Endothelial cell of umbilical vein (primary cell): ENCODE data around the gene ADI1.

Experiments
- EZH2 ChIP-seq: IDR thresholded peaks from 2 replicates; pipeline ENCODE4 v1.6.1; 2012; ENCODE audit warnings: borderline replicate concordance, low read depth, mild to moderate bottlenecking, moderate library complexity, low read length, inconsistent platforms; ENCODE audit not compliant: severe bottlenecking
- FOS ChIP-seq: IDR thresholded peaks from 2 replicates; pipeline ENCODE4 v1.6.1; 2011; ENCODE audit warnings: mild to moderate bottlenecking, low read length, moderate library complexity, borderline replicate concordance; ENCODE audit not compliant: insufficient read depth
- JUN ChIP-seq: IDR thresholded peaks from 2 replicates; pipeline ENCODE4 v1.6.1; 2011; ENCODE audit warnings: borderline replicate concordance, low read depth; ENCODE audit not compliant: insufficient read length, insufficient read depth
- MYC ChIP-seq: IDR thresholded peaks from one replicate; pipeline ENCODE4 v1.6.1; 2011; ENCODE audit warnings: mild to moderate bottlenecking, low read depth, low read length
- POLR2A ChIP-seq: IDR thresholded peaks from 2 replicates; pipeline ENCODE4 v1.6.1; 2012; ENCODE audit warnings: low read depth, mild to moderate bottlenecking, control low read depth, low read length
- POLR2AphosphoS5 ChIP-seq: IDR thresholded peaks from 2 replicates; pipeline ENCODE4 v1.6.1; 2012; ENCODE audit warnings: low read depth, mild to moderate bottlenecking, control low read depth, low read length, moderate library complexity; ENCODE audit not compliant: insufficient read depth
- TF ChIP-seq, protein P1 (sequence below), 2 donors: IDR thresholded peaks; 1 replicate in 1 of 2; 2 replicates in 1 of 2; pipeline ENCODE4 v1.5.1; 2011; ENCODE audit warnings: low read length in 2 of 2, mild to moderate bottlenecking in 2 of 2, moderate library complexity in 2 of 2, control low read depth in 1 of 2, inconsistent platforms in 1 of 2, low read depth in 1 of 2; ENCODE audit not compliant: insufficient read depth in 1 of 2; ENCODE audit errors: extremely low read depth in 1 of 2
- TF ChIP-seq, protein P2 (sequence below): IDR thresholded peaks from 2 replicates; pipeline ENCODE4 v1.6.1; 2011; ENCODE audit not compliant: insufficient read depth, insufficient read length

DNA sequence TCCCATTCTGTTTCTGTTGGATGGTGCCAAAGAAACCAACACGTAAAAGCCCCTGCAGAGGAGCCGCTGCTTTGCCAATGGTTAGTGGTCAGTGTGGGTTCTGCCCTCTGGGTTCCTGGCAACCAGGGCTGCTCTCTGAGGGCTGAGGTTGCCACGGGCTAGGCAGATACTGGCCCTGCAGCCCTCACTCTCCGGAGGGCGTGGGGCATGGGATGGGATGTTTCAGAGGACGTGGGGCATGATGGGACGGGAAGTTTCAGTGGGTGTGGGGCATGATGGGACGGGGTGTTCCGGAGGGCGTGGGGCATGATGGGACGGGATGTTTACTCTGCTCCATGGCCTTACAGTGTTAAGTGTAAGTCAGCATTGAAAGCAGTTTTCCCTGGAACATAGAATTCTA is 34.2 kb downstream of the ADI1 start:
- TF ChIP-seq, protein P1, sequence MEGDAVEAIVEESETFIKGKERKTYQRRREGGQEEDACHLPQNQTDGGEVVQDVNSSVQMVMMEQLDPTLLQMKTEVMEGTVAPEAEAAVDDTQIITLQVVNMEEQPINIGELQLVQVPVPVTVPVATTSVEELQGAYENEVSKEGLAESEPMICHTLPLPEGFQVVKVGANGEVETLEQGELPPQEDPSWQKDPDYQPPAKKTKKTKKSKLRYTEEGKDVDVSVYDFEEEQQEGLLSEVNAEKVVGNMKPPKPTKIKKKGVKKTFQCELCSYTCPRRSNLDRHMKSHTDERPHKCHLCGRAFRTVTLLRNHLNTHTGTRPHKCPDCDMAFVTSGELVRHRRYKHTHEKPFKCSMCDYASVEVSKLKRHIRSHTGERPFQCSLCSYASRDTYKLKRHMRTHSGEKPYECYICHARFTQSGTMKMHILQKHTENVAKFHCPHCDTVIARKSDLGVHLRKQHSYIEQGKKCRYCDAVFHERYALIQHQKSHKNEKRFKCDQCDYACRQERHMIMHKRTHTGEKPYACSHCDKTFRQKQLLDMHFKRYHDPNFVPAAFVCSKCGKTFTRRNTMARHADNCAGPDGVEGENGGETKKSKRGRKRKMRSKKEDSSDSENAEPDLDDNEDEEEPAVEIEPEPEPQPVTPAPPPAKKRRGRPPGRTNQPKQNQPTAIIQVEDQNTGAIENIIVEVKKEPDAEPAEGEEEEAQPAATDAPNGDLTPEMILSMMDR (IDR thresholded peaks at IDR 0.05; ENCODE audit: extremely low read depth in 1 of 2, insufficient read depth in 1 of 2, low read depth in 1 of 2, low read length in 2 of 2): no peak
- TF ChIP-seq EZH2 (no peak), POLR2A (no peak), MYC (no peak), POLR2AphosphoS5 (no peak), JUN (no peak), FOS (no peak)
- TF ChIP-seq, protein P2, sequence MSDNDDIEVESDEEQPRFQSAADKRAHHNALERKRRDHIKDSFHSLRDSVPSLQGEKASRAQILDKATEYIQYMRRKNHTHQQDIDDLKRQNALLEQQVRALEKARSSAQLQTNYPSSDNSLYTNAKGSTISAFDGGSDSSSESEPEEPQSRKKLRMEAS: no peak
